IMR-90 (cell line): Measurements from ENCODE around the gene CFAP92. TPM values are rescaled to one million over a fixed set of nuclear protein-coding genes. Genes with fewer than 3 reads are reported as not detected.

ENCODE experiments used
- ATAC-seq: fragments of 200-7000 bp; cut with Tn5 transposase; 2 replicates; pipeline ENCODE4 v1.9.1; 2020; ENCODE audit warnings: low read depth, mild to moderate bottlenecking, moderate library complexity
- BruUV-seq: library from RNA; stranded (reverse); fragments of 400-500 nt; replicated peaks from 2 replicates; lab custom pipeline; 2021; lab: Mats Ljungman, UMichigan
- CTCF ChIA-PET: fragments of 300-600 bp; formaldehyde crosslinking; extraction: SDS; loops from one replicate; lab custom pipeline; 2021; ENCODE audit warnings: antibody characterized with exemption; lab: Yijun Ruan, JAX
- POLR2A ChIA-PET: fragments of 300-600 bp; sonication (Branson Sonifier 250); formaldehyde crosslinking; loops from one replicate; lab custom pipeline; 2022; ENCODE audit warnings: antibody characterized with exemption; ENCODE audit not compliant: unreplicated experiment; lab: Charles Lee
- DNase-seq: peaks from one replicate; pipeline ENCODE4 v3.0.0; 2013
- H2AFZ ChIP-seq: replicated peaks from 2 replicates; pipeline ENCODE3; 2013; ENCODE audit warnings: low read length, mild to moderate bottlenecking; ENCODE audit not compliant: poor library complexity
- H2AK5ac ChIP-seq: 2 replicates; pipeline ENCODE4 v1.6.1; 2013; ENCODE audit warnings: low read depth, low read length, inconsistent platforms
- H2AK9ac ChIP-seq: replicated peaks from 2 replicates; pipeline ENCODE3; 2013; ENCODE audit warnings: mild to moderate bottlenecking, low read depth, low read length, moderate library complexity; ENCODE audit not compliant: poor library complexity
- H2BK120ac ChIP-seq: 2 replicates; pipeline ENCODE4 v1.6.1; 2013; ENCODE audit warnings: low read depth, low read length, inconsistent platforms
- H2BK15ac ChIP-seq: 3 replicates; pipeline ENCODE4 v1.6.1; 2013; ENCODE audit warnings: low read depth, low read length, inconsistent platforms
- H2BK20ac ChIP-seq: 2 replicates; pipeline ENCODE4 v1.6.1; 2013; ENCODE audit warnings: low read depth, mild to moderate bottlenecking, inconsistent platforms, low read length, moderate library complexity
- H2BK5ac ChIP-seq: 2 replicates; pipeline ENCODE4 v1.6.1; 2013; ENCODE audit warnings: mild to moderate bottlenecking, low read depth, low read length, inconsistent platforms; ENCODE audit not compliant: poor library complexity, severe bottlenecking
- H3K14ac ChIP-seq: replicated peaks from 2 replicates; pipeline ENCODE4 v1.6.1; 2013; ENCODE audit warnings: low read depth, low read length, inconsistent platforms
- H3K18ac ChIP-seq: 2 replicates; pipeline ENCODE4 v1.6.1; 2013; ENCODE audit warnings: low read depth, low read length, control low read depth
- H3K23ac ChIP-seq: 2 replicates; pipeline ENCODE4 v1.6.1; 2013; ENCODE audit warnings: low read depth, low read length, inconsistent platforms
- H3K27ac ChIP-seq: 2 replicates; pipeline ENCODE4 v1.5.1; 2013; ENCODE audit warnings: mild to moderate bottlenecking, control low read depth, low read length; ENCODE audit not compliant: insufficient read depth
- H3K27me3 ChIP-seq: 2 replicates; pipeline ENCODE4 v1.6.1; 2013; ENCODE audit warnings: low read length; ENCODE audit not compliant: control insufficient read depth, insufficient read depth
- H3K36me3 ChIP-seq: 2 replicates; pipeline ENCODE4 v1.6.1; 2013; ENCODE audit warnings: low read length, mixed read lengths; ENCODE audit not compliant: control insufficient read depth, insufficient read depth
- H3K4ac ChIP-seq: 2 replicates; pipeline ENCODE4 v1.6.1; 2013; ENCODE audit warnings: low read depth, low read length, inconsistent platforms
- H3K4me1 ChIP-seq: 2 replicates; pipeline ENCODE4 v1.6.1; 2013; ENCODE audit warnings: low read length, mixed read lengths; ENCODE audit not compliant: control insufficient read depth, insufficient read depth
- H3K4me2 ChIP-seq: 2 replicates; pipeline ENCODE4 v1.6.1; 2013; ENCODE audit warnings: low read depth, mild to moderate bottlenecking, control low read depth, low read length, moderate library complexity
- H3K4me3 ChIP-seq: 2 replicates; pipeline ENCODE4 v1.5.1; 2013; ENCODE audit warnings: low read depth, mild to moderate bottlenecking, control low read depth, low read length, moderate library complexity; ENCODE audit not compliant: insufficient read depth
- H3K56ac ChIP-seq: 2 replicates; pipeline ENCODE4 v1.6.1; 2013; ENCODE audit warnings: low read length, inconsistent platforms; ENCODE audit not compliant: insufficient read depth; ENCODE audit errors: extremely low read depth
- H3K79me1 ChIP-seq, 2 experiments: 2 replicates each; pipeline ENCODE4 v1.6.1; 2013; ENCODE audit warnings: low read length in 2 of 2, inconsistent platforms in 1 of 2, low read depth in 1 of 2
- H3K9ac ChIP-seq: 2 replicates; pipeline ENCODE4 v1.6.1; 2013; ENCODE audit warnings: low read depth, low read length, control low read depth
- H3K9me1 ChIP-seq: 2 replicates; pipeline ENCODE4 v1.6.1; 2013; ENCODE audit warnings: low read length, inconsistent platforms; ENCODE audit not compliant: insufficient read depth
- H3K9me3 ChIP-seq: 2 replicates; pipeline ENCODE4 v1.6.1; 2013; ENCODE audit warnings: low read length; ENCODE audit not compliant: control insufficient read depth, insufficient read depth
- H4K20me1 ChIP-seq: 2 replicates; pipeline ENCODE4 v1.6.1; 2013; ENCODE audit warnings: low read length, inconsistent platforms; ENCODE audit not compliant: insufficient read depth
- H4K5ac ChIP-seq: 2 replicates; pipeline ENCODE4 v1.6.1; 2013; ENCODE audit warnings: mild to moderate bottlenecking, low read depth, low read length, control low read depth
- H4K8ac ChIP-seq, 2 experiments: 2 replicates each; pipeline ENCODE4 v1.6.1; 2013; ENCODE audit warnings: low read depth in 2 of 2, low read length in 2 of 2, control low read depth in 1 of 2, inconsistent platforms in 1 of 2
- H4K91ac ChIP-seq: 2 replicates; pipeline ENCODE4 v1.6.1; 2013; ENCODE audit warnings: low read depth, low read length, inconsistent platforms; ENCODE audit not compliant: insufficient read depth
- BHLHE40 ChIP-seq: fragments of 150-350 bp; IDR thresholded peaks from 2 replicates; pipeline ENCODE4 v1.6.1; 2016; ENCODE audit warnings: mild to moderate bottlenecking, low read depth, low read length
- CEBPB ChIP-seq: IDR thresholded peaks from 2 replicates; pipeline ENCODE4 v1.6.1; 2012; ENCODE audit warnings: low read depth, low read length, improper control_type of control experiment
- CHD1 ChIP-seq: IDR thresholded peaks from 2 replicates; pipeline ENCODE4 v1.6.1; 2012; ENCODE audit warnings: low read depth, low read length, improper control_type of control experiment
- CTCF ChIP-seq: conservative IDR thresholded peaks from 2 replicates; pipeline ENCODE4 v1.5.1; 2012; ENCODE audit warnings: mild to moderate bottlenecking, low read depth, low read length, improper control_type of control experiment
- FOS ChIP-seq: fragments of 150-350 bp; IDR thresholded peaks from 2 replicates; pipeline ENCODE4 v1.6.1; 2016; ENCODE audit warnings: low read depth, low read length
- MAFK ChIP-seq: IDR thresholded peaks from 2 replicates; pipeline ENCODE4 v1.6.1; 2012; ENCODE audit warnings: low read depth, low read length, improper control_type of control experiment
- MAZ ChIP-seq: IDR thresholded peaks from 2 replicates; pipeline ENCODE4 v1.6.1; 2012; ENCODE audit warnings: low read depth, mild to moderate bottlenecking, low read length, improper control_type of control experiment, moderate library complexity, borderline replicate concordance
- MXI1 ChIP-seq: IDR thresholded peaks from 2 replicates; pipeline ENCODE4 v1.6.1; 2012; ENCODE audit warnings: low read depth, mild to moderate bottlenecking, low read length, moderate library complexity, borderline replicate concordance
- RAD21 ChIP-seq: IDR thresholded peaks from 2 replicates; pipeline ENCODE4 v1.6.1; 2012; ENCODE audit warnings: low read length, improper control_type of control experiment
- RCOR1 ChIP-seq: IDR thresholded peaks from 2 replicates; pipeline ENCODE4 v1.6.1; 2012; ENCODE audit warnings: mild to moderate bottlenecking, low read length, improper control_type of control experiment; ENCODE audit not compliant: insufficient replicate concordance
- RFX5 ChIP-seq: IDR thresholded peaks from 2 replicates; pipeline ENCODE4 v1.8.0; 2012; ENCODE audit warnings: low read depth, mild to moderate bottlenecking, low read length, moderate library complexity
- SMC3 ChIP-seq: fragments of 150-350 bp; IDR thresholded peaks from 2 replicates; pipeline ENCODE4 v1.6.1; 2016; ENCODE audit warnings: low read depth, mild to moderate bottlenecking, antibody characterized with exemption, low read length, moderate library complexity
- WGBS, 2 experiments: methylation state at CpG; one replicate each; pipeline versions ENCODE4 v1.1.5 to v1.1.7; 2013; ENCODE audit warnings: missing lambda C conversion rate in 2 of 2; ENCODE audit not compliant: insufficient read length in 1 of 2; ENCODE audit errors: extremely low coverage in 2 of 2; 5-methylcytosine and 5-hydroxymethylcytosine counted together
- dilution Hi-C: fragments of 300-500 bp; cut with HindIII; formaldehyde crosslinking; loops from one replicate; pipeline ENCODE4 v1.14.3; 2018; ENCODE audit warnings: low sequenced_read_pairs; ENCODE audit not compliant: unreplicated experiment
- in situ Hi-C: fragments of 300-500 bp; cut with MboI; formaldehyde crosslinking; loops from 3 replicates; pipeline ENCODE4 v1.14.3; 2019; ENCODE audit warnings: low sequenced_read_pairs, inconsistent platforms, mixed read lengths
- intact Hi-C: fragments of 100-400 bp; cut with micrococcal nuclease; formaldehyde crosslinking; loops from 2 replicates; pipeline ENCODE4 v1.10.0; 2022
- polyA plus RNA-seq, 3 experiments: library from polyadenylated mRNA; depleted of rRNA; stranded (reverse); fragments of >200 nt; gene quantifications; 2 replicates each; pipeline ENCODE4 v1.2.3, GENCODE V29; 2012; ENCODE audit warnings: low replicate concordance in 1 of 3
- total RNA-seq: library from RNA; depleted of rRNA; stranded (reverse); fragments of >200 nt; gene quantifications from 2 replicates; pipeline ENCODE4 v1.2.3, GENCODE V29; 2012
- TF ChIP-seq, protein P1 (sequence below): fragments of 150-350 bp; IDR thresholded peaks from 2 replicates; pipeline ENCODE4 v1.6.1; 2016; ENCODE audit warnings: low read depth, mild to moderate bottlenecking, low read length, moderate library complexity, borderline replicate concordance
- TF ChIP-seq, protein P2 (sequence below): fragments of 150-350 bp; IDR thresholded peaks from 2 replicates; pipeline ENCODE4 v1.6.1; 2017; ENCODE audit warnings: mild to moderate bottlenecking, antibody characterized with exemption, low read length, low read depth

CFAP92 gene
- total and polyA plus RNA-seq, 2 of the 4 experiments (the other 2 are of a cell fraction): not detected

- in situ Hi-C loops: no loop called here
- Histone ChIP-seq H3K9ac (no peak overlapping the region), H2BK20ac (no peak overlapping the region), H4K20me1 (no peaks in the 10 kb centered on the region), H3K4me1 (peaks cover 7% of the 10 kb centered on the region; the same call in 1 of the 2 replicates), H4K91ac (no peak overlapping the region), H2AFZ (peak overlapping the region; percentile 92), H3K56ac (no peak overlapping the region), H2BK5ac (no peak overlapping the region), H3K36me3 (no peaks in the 10 kb centered on the region), H2AK9ac (no peak overlapping the region), H4K5ac (no peak overlapping the region), H3K18ac (no peak overlapping the region), H2BK120ac (no peak overlapping the region), H4K8ac (no peak overlapping the region), H3K27me3 (peaks cover 47% of the 10 kb centered on the region), H3K4me3 (no peak overlapping the region), H3K4ac (no peak overlapping the region), H3K27ac (no peak overlapping the region), H2AK5ac (no peak overlapping the region), H3K79me1 (no peaks in the 10 kb centered on the region), H2BK15ac (no peak overlapping the region), H3K23ac (no peak overlapping the region), H3K14ac (no peak overlapping the region), H3K9me1 (no peaks in the 10 kb centered on the region; the same call in 1 of the 2 replicates), H3K4me2 (no peak overlapping the region), H3K9me3 (no peaks in the 10 kb centered on the region)
- intact Hi-C loops: no loop called here
- WGBS, 2 experiments: no CpG with 5 or more reads among the region's 20 CpGs
- no peak for ATAC-seq
- no peak for DNase-seq
- TF ChIP-seq MAZ (no peak), RAD21 (no peak), SMC3 (no peak), RCOR1 (no peak), MXI1 (no peak), CTCF (no peak), CEBPB (no peak), BHLHE40 (no peak), CHD1 (no peak), MAFK (no peak), RFX5 (no peak), FOS (no peak)
- TF ChIP-seq, protein P1, sequence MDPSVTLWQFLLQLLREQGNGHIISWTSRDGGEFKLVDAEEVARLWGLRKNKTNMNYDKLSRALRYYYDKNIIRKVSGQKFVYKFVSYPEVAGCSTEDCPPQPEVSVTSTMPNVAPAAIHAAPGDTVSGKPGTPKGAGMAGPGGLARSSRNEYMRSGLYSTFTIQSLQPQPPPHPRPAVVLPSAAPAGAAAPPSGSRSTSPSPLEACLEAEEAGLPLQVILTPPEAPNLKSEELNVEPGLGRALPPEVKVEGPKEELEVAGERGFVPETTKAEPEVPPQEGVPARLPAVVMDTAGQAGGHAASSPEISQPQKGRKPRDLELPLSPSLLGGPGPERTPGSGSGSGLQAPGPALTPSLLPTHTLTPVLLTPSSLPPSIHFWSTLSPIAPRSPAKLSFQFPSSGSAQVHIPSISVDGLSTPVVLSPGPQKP: no peak
- TF ChIP-seq, protein P2, sequence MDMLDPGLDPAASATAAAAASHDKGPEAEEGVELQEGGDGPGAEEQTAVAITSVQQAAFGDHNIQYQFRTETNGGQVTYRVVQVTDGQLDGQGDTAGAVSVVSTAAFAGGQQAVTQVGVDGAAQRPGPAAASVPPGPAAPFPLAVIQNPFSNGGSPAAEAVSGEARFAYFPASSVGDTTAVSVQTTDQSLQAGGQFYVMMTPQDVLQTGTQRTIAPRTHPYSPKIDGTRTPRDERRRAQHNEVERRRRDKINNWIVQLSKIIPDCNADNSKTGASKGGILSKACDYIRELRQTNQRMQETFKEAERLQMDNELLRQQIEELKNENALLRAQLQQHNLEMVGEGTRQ: no peak
- ChIA-PET CTCF (no interaction called here), POLR2A (no interaction called here)
- no TSS peak for BruUV-seq
- dilution Hi-C loops: no loop called here
These were observed 883 bp downstream of the CFAP92 start for GRCh38 chr3:128992926-128993460.
